ENCODE data around the gene HIVEP1.

DNA sequence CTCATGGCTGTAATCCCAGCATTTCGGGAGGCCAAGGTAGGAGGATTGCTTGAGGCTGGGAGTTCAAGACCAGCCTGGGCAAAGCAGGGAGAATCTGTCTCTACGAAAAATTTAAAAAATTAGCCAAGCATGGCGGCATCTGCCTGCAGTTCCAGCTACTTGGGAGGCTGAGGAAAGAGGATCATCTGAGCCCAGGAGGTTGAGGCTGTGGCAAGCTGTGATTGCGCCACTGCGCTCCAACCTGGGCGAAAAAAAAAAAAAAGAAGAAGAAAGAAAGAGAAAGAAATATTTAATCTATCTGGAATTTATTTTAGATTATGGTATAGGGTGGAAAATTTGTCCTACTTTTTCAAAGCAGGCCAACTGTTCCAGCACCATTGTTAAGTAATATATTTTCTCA lies 32.2 kb upstream of the HIVEP1 start:
- no peak for TF ChIP-seq POLR2AphosphoS5 (IDR thresholded peaks at IDR 0.05; ENCODE audit: borderline replicate concordance, low read depth, low read length)
- TF ChIP-seq EZH2 (IDR thresholded peaks at IDR 0.05): no peak
